CD4-positive, CD25-positive, alpha-beta regulatory T cell (primary cell): ENCODE data around the gene PLCD3. TPM values are rescaled to one million over a fixed set of nuclear protein-coding genes. Genes with fewer than 3 reads are reported as not detected.

Experiments
- ATAC-seq, 2 donors: fragments of 150-1000 bp; cut with Tn5 transposase; one replicate each; pipeline ENCODE4 v1.10.0; 2021; ENCODE audit warnings: low read depth in 2 of 2, moderate number of reproducible peaks in 2 of 2, moderate library complexity in 1 of 2
- DNase-seq, 3 donors: peaks; one replicate each; pipeline versions ENCODE4 v3.0.0 to v3.0.0-alpha.2; 2012 to 2022; ENCODE audit warnings: mixed read lengths in 1 of 3
- H3K27ac ChIP-seq: one replicate; pipeline ENCODE4 v1.7.0; 2013; ENCODE audit warnings: mild to moderate bottlenecking, low read length; ENCODE audit not compliant: insufficient read depth, poor library complexity, severe bottlenecking
- H3K27me3 ChIP-seq: one replicate; pipeline ENCODE4 v1.7.0; 2013; ENCODE audit warnings: low read length; ENCODE audit not compliant: control insufficient read depth, insufficient read depth
- H3K36me3 ChIP-seq: one replicate; pipeline ENCODE4 v1.7.0; 2013; ENCODE audit warnings: mild to moderate bottlenecking, low read length, moderate library complexity; ENCODE audit not compliant: control insufficient read depth, insufficient read depth
- H3K4me1 ChIP-seq: 2 replicates; pipeline ENCODE4 v1.7.0; 2013; ENCODE audit warnings: mild to moderate bottlenecking, low read length; ENCODE audit not compliant: insufficient read depth, control insufficient read depth, poor library complexity, severe bottlenecking
- H3K4me3 ChIP-seq: one replicate; pipeline ENCODE4 v1.7.0; 2013; ENCODE audit warnings: low read depth, mild to moderate bottlenecking, low read length, moderate library complexity
- H3K9me3 ChIP-seq, 2 experiments: 1 replicate in 1 of 2; 2 replicates in 1 of 2; pipeline ENCODE4 v1.7.0; 2013; ENCODE audit warnings: low read length in 2 of 2, mild to moderate bottlenecking in 1 of 2, moderate library complexity in 1 of 2; ENCODE audit not compliant: control insufficient read depth in 2 of 2
- H3K27ac Mint-ChIP-seq, 3 donors: one replicate each; pipeline ENCODE4 v1.8.0; 2020 to 2022; ENCODE audit warnings: mild to moderate bottlenecking in 3 of 3, mixed read lengths in 3 of 3, moderate library complexity in 2 of 3
- H3K27me3 Mint-ChIP-seq: one replicate; pipeline ENCODE4 v1.8.0; 2022; ENCODE audit warnings: mild to moderate bottlenecking, mixed read lengths
- H3K36me3 Mint-ChIP-seq: one replicate; pipeline ENCODE4 v1.8.0; 2020; ENCODE audit warnings: mixed read lengths
- H3K4me1 Mint-ChIP-seq, 4 donors: one replicate each; pipeline ENCODE4 v1.8.0; 2020 to 2022; ENCODE audit warnings: mixed read lengths in 4 of 4, mild to moderate bottlenecking in 1 of 4
- H3K4me3 Mint-ChIP-seq, 4 donors: one replicate each; pipeline ENCODE4 v1.8.0; 2020 to 2022; ENCODE audit warnings: mild to moderate bottlenecking in 4 of 4, mixed read lengths in 4 of 4, moderate library complexity in 3 of 4
- H3K9me3 Mint-ChIP-seq, 7 donors: one replicate each; pipeline ENCODE4 v1.8.0; 2020 to 2022; ENCODE audit warnings: mixed read lengths in 7 of 7, mild to moderate bottlenecking in 3 of 7, moderate library complexity in 2 of 7
- polyA plus RNA-seq, 4 donors: library from polyadenylated mRNA; unstranded; fragments of 300-500 nt; fragmentation: Illumina TruSeq; gene quantifications; one replicate each; pipeline ENCODE4 v1.2.3, GENCODE V29; 2021
- total RNA-seq: library from RNA; stranded (reverse); gene quantifications from one replicate; pipeline ENCODE4 v1.2.3, GENCODE V29; 2022

The PLCD3 gene
- total and polyA plus RNA-seq, 5 donors from 2014 or later, result 0.15 to 5.5 (median 0.50) TPM

GRCh38 chr17:45156242-45156641 is 23.9 kb upstream of the PLCD3 start:
- peak overlapping the region in 1 of 4 donors; percentile 30 for H3K4me3 Mint-ChIP-seq
- Histone ChIP-seq H3K27ac (no peak overlapping the region), H3K9me3 (no peaks in the 10 kb centered on the region), H3K27me3 (no peaks in the 10 kb centered on the region), H3K4me1 (peaks cover 47% of the 10 kb centered on the region), H3K4me3 (no peak overlapping the region), H3K36me3 (no peaks in the 10 kb centered on the region)
- H3K36me3 Mint-ChIP-seq, result peaks cover 13% of the 10 kb centered on the region
- ATAC-seq, result no peak
- peaks cover 20 to 62% (median 36%) of the 10 kb centered on the region in 4 donors for H3K4me1 Mint-ChIP-seq
- H3K9me3 Mint-ChIP-seq, result no peaks in the 10 kb centered on the region
- DNase-seq, result no peak
- H3K27me3 Mint-ChIP-seq, result no peaks in the 10 kb centered on the region
- peak overlapping the region in 1 of 3 donors; percentile 6 for H3K27ac Mint-ChIP-seq

- Histone ChIP-seq H3K4me1 (peaks cover 50% of the 10 kb centered on the region), H3K36me3 (no peaks in the 10 kb centered on the region), H3K27ac (peak overlapping the region; percentile 47), H3K9me3 (no peaks in the 10 kb centered on the region), H3K27me3 (no peaks in the 10 kb centered on the region), H3K4me3 (no peak overlapping the region)
- Mint-ChIP-seq H3K27ac (peak overlapping the region; percentile 12 to 74 (median 65)), H3K9me3 (no peaks in the 10 kb centered on the region), H3K4me3 (peak overlapping the region in 2 of 4 donors; percentile 43 to 47), H3K36me3 (peaks cover 13% of the 10 kb centered on the region), H3K27me3 (no peaks in the 10 kb centered on the region), H3K4me1 (peaks cover 24 to 70% (median 41%) of the 10 kb centered on the region in 4 donors)
- ATAC-seq, result no peak
- DNase-seq, result no peak
Measured at GRCh38 chr17:45155483-45155882, 23.2 kb upstream of the PLCD3 start.

- no peak for ATAC-seq
- Mint-ChIP-seq H3K4me1 (peaks cover 27 to 69% (median 38%) of the 10 kb centered on the region in 4 donors), H3K4me3 (no peak overlapping the region), H3K27me3 (no peaks in the 10 kb centered on the region), H3K9me3 (no peaks in the 10 kb centered on the region), H3K27ac (peak overlapping the region in 2 of 3 donors; percentile 12 to 74), H3K36me3 (peaks cover 13% of the 10 kb centered on the region)
- Histone ChIP-seq H3K4me3 (no peak overlapping the region), H3K27ac (peak overlapping the region; percentile 47), H3K27me3 (no peaks in the 10 kb centered on the region), H3K4me1 (peaks cover 50% of the 10 kb centered on the region), H3K36me3 (no peaks in the 10 kb centered on the region), H3K9me3 (no peaks in the 10 kb centered on the region)
- DNase-seq, result no peak
Measured at GRCh38 chr17:45155029-45155428, 22.7 kb upstream of the PLCD3 start.

GRCh38 chr17:45150911-45151809 is 18.8 kb upstream of the PLCD3 start:
- no peak for ATAC-seq
- Histone ChIP-seq H3K9me3 (no peaks in the 10 kb centered on the region), H3K36me3 (no peaks in the 10 kb centered on the region), H3K4me1 (peaks cover 58% of the 10 kb centered on the region), H3K27me3 (no peaks in the 10 kb centered on the region), H3K4me3 (peak overlapping the region; percentile 96), H3K27ac (peak overlapping the region; percentile 99)
- Mint-ChIP-seq H3K4me1 (peaks cover 25 to 59% (median 40%) of the 10 kb centered on the region in 4 donors), H3K27ac (peak overlapping the region; percentile 84 to 100 (median 91)), H3K9me3 (peaks cover 0 to 5% (median 0%) of the 10 kb centered on the region in 7 donors), H3K27me3 (peaks cover 17% of the 10 kb centered on the region), H3K36me3 (peaks cover 2% of the 10 kb centered on the region), H3K4me3 (peak overlapping the region; percentile 91 to 100 (median 97))
- no peak for DNase-seq

GRCh38 chr17:45149669-45150664 is 17.7 kb upstream of the PLCD3 start:
- H3K4me1 ChIP-seq, result peaks cover 59% of the 10 kb centered on the region
- H3K4me3 Mint-ChIP-seq, result peak overlapping the region; percentile 96 to 100 (median 98)

GRCh38 chr17:45149037-45149668 is 16.8 kb upstream of the PLCD3 start:
- ATAC-seq (peak; percentile 18 to 29), DNase-seq (peak; percentile 66 to 84 (median 76))
- no peaks in the 10 kb centered on the region for H3K27me3 ChIP-seq
- peaks cover 0 to 5% (median 0%) of the 10 kb centered on the region in 7 donors for H3K9me3 Mint-ChIP-seq
- peaks cover 23% of the 10 kb centered on the region for H3K27me3 Mint-ChIP-seq
- H3K4me1 ChIP-seq, result peaks cover 67% of the 10 kb centered on the region
- peaks cover 19 to 61% (median 38%) of the 10 kb centered on the region in 4 donors for H3K4me1 Mint-ChIP-seq
- H3K27ac ChIP-seq, result peak overlapping the region; percentile 99
- no peaks in the 10 kb centered on the region for H3K36me3 Mint-ChIP-seq
- peak overlapping the region; percentile 96 to 100 (median 98) for H3K4me3 Mint-ChIP-seq
- H3K4me3 ChIP-seq, result peak overlapping the region; percentile 96
- no peaks in the 10 kb centered on the region for H3K36me3 ChIP-seq
- no peaks in the 10 kb centered on the region for H3K9me3 ChIP-seq
- peak overlapping the region; percentile 99 to 100 (median 100) for H3K27ac Mint-ChIP-seq

More at GRCh38 chr17:45149669-45150664, 17.7 kb upstream of the PLCD3 start:
- Mint-ChIP-seq H3K27ac (peak overlapping the region; percentile 99 to 100 (median 100)), H3K27me3 (peaks cover 23% of the 10 kb centered on the region), H3K9me3 (peaks cover 0 to 5% (median 0%) of the 10 kb centered on the region in 7 donors), H3K36me3 (no peaks in the 10 kb centered on the region), H3K4me1 (peaks cover 19 to 58% (median 38%) of the 10 kb centered on the region in 4 donors)
- Histone ChIP-seq H3K4me3 (peak overlapping the region; percentile 96), H3K36me3 (no peaks in the 10 kb centered on the region), H3K27ac (peak overlapping the region; percentile 99), H3K27me3 (no peaks in the 10 kb centered on the region), H3K9me3 (no peaks in the 10 kb centered on the region)
- ATAC-seq (no peak), DNase-seq (peak; percentile 18 to 63 (median 44))
